Amniotic epithelial cell (primary cell): Measurements from ENCODE around the gene TSPAN12.

ENCODE experiments used
- DNase-seq: peaks from one replicate; pipeline ENCODE4 v3.0.0-alpha.2; 2010; ENCODE audit warnings: low read depth

Gene TSPAN12

DNA sequence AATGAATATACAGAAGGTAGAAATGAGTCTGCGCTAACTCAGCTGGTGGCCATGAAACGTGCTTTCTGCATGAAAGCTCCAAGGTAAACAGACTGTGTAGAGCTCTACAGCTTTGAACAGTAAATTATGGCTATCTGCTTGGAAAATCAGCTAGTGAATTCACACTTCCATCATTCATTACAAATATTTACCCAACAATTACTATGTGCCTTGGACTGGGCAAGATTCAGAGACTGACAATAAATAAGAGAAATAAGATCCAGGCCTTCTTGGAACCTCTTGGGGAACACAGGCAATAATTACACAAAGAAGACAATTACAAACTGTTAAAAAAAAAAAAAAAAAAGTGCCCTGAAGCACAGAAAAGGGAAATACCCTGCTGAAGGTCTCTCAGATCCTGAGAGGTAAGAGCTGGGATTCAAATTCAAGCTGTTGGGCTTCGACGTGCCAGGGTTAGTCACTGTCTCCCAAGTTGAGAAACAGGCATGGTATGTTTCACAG, 15.8 kb downstream of the TSPAN12 start:
- no peak for DNase-seq

DNA sequence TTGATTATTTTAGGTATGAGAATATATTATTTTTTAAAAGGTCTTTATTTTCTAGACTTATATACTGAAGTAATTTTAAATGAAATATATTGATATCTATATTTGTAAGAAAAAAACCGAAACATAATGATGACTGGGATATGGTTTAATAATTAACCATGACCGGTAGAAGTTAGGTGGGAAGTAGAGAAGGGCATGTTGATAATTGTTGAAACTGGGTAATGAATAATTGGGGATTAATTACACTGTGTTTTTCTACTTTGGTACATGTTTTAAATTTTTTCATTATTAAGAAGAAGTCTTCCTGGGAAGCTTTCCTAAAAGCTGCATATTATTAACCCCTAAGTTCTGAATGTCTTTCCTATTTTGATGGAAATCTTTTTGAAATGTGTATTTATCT, 16.3 kb downstream of the TSPAN12 start:
- no peak for DNase-seq

DNA sequence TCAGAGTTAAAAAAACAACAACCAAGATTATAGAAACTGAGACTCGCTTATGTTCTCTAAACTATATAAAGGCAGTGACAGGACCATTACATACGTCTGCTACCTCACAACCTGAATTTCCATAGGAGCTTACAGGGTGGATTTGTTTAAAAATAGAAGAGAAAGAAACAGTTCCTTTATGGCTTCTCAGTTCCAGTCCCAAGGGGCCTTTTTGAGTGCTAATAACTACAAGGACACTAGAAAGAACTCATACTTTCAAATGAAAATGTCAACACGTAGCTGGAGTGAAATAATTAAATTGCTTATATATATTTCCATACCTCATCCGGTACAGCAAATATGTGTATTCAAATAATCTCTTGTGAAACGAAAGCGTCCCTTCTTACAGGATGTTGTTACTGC, 19.7 kb downstream of the TSPAN12 start:
- no peak for DNase-seq

DNA sequence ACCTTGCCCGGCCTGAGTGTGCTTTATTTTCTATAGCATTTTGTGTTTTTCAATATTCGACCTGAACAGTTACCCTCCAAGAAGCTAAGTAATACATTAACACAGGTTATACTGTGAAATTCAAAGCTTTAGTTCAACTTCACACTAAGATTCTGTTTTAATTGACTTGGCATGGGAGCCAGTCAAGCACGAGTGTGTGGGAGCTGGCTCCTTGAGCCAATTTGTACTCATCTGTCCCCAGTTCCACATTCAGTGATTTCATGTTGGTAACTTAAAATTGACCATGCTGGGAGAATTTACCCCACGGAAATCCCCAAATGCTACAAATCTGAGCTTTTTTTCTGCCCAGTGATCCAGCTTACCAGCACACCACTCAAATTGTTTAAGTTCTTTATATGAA, 20.3 kb downstream of the TSPAN12 start:
- no peak for DNase-seq

DNA sequence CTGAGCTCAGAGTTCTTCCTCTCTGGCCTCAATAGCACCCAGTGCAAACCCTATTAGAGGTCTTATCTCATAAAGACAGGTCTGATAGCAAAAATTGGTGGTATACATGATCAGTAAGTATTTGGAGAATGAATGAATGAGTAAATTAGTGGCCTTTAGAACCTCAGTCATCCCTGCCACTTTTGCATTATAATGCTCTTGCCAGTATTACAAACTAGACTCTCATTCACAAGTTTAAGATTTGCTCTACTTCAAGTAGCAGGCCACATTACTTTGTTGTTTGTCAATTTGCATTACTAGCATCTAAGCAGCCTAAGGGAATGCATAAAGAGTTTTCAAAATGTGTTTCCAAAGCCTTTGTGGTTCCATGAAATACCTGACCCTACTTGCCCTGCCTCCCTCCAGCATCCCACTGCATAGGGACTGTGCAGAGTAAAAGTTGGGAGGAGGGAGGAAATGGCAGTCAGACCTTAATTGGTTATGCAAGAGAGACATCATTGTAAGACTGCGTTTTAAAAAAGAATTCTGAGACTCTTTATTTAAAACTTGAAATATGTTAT, 21.3 kb downstream of the TSPAN12 start:
- DNase-seq: no peak

DNA sequence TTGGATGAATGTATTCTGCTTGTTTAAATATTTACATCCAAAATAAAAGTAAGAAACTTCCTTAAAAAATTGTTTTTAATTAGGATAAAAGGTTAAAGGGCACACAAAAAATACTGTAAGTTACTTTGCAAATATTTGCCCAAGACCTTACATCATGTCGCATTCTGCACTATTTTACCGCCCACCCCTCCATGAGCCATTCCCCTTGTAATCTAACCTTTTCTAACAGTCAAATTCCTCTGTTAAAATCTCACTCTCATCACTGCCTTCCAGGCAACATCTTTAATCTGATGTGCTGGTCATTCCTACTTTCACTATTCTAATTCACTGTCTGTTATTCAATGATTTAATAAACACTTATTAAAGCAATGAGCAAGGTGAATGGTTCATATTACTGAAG, 23.2 kb downstream of the TSPAN12 start:
- no peak for DNase-seq

DNA sequence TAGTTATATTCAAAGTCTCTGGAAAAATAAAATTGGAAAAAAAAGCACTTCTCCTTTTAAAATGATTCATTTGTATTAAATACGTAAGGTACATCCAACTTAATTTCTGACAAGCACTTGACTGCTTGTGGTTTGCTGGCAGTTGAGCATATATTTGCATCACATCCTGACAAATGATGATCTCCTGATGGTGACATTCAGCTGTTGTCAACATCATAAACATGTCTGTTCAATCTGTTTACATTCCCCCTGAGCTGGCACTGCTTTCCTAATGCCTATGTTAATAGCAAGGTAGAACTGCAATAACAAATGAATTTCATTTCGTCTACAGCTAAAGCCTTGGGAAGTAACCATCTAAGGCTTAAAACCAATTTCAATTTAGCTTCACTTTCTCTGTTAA, 24.4 kb downstream of the TSPAN12 start:
- no peak for DNase-seq

DNA sequence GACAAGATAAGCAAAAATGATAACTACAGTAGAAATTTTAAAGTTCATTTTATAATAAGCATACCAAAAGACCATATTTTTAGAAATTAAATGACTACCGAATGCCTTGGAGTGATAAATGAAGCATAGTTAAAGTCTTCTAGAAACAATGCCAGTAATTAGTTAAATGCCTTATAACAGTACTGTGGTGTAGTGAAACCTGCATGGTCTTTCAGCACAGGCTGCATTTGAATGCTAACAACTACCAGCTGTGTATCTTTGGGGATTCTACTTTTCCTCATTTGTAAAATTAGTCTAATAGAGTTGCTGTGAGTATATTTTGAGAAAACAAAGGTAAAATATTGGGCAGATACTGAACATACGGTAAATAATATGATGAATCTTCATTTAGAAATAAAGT, 25.1 kb downstream of the TSPAN12 start:
- no peak for DNase-seq

DNA sequence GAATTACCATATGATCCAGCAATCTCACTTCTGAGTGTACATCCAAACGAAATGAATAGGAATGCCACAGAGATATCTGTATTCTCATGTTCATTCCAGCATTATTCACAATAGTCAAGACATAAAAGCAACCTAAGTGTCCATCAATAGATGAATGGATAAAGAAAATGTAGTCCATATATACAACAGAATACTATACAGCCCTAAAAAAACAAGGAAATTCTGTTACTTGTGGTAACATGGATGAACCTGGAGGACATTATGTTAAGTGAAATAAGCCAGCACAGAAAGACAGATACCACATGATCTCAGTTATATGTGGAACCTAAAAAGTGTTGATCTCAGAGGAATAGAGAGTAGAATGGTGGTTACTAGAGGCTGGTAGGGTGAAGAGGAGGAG, 26.7 kb downstream of the TSPAN12 start:
- DNase-seq: no peak

DNA sequence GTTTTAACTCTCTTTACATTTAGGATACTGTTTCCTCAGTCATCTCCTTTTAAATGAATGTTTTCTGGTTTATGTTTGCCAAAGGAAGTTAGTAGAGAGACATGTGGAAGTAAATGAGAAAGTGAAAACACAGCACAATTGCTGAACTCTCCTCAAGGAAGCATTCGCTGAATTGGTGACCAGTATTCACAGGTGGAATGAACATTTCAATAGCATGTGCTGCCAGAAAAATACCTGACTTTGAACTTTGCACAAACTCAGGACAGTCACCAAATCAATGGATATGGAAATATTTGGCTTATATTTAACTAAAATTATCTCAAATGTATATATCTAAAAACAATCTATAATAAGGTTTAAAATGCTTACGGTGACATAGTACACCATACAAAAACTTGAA, 28.5 kb downstream of the TSPAN12 start:
- no peak for DNase-seq

DNA sequence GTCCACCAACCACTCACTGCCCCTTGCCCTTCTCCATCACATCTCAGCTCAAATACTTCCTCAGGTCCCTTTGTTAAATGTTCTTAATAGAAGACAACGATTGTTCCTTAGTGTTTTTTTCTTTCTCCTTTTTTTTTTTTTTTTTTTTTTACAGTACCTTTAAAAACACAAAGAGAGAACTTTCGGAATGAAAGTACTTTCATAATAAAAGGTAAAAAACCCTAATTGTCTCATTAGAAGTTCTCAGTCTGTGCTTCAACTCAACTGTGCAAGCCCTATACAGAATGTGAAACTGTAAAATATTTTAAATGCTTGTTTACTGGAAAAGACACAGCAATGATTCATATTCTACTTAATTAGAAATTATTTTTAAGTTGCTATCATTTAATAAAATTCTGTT, 29.4 kb downstream of the TSPAN12 start:
- no peak for DNase-seq

DNA sequence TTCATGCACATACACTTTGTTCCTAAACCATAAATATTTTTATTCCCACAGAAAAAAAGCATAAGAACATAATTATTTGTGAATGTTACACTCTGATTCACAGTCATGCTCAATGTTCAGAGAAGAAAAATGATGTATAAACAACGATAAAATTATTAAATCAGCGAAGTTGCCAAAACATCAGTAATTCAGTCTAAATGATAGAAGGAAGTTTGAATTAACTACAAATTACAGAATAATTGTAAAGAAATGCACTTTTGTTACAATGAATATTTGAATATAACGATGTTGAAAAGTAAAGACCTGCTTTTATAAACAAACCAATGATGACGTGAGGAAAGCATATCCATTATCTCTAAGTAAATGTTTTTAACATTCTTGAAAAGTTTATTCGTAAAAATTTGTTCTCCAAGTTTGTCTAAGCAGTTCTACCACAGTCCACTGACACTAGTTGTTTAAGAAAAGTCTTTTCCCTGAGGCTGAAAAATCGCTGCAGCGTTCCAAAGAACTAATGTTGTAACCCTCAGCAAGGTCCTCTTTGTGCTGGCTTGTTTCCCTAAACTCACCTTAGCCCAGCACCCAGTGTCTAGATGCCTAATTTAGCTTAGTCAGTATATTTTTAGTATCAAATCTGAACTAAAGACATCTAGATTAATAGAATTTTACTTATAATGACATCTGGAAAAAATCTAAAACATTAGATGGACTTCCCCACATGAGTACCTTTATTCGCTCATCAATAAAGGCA, 30.4 kb downstream of the TSPAN12 start:
- DNase-seq: no peak

DNA sequence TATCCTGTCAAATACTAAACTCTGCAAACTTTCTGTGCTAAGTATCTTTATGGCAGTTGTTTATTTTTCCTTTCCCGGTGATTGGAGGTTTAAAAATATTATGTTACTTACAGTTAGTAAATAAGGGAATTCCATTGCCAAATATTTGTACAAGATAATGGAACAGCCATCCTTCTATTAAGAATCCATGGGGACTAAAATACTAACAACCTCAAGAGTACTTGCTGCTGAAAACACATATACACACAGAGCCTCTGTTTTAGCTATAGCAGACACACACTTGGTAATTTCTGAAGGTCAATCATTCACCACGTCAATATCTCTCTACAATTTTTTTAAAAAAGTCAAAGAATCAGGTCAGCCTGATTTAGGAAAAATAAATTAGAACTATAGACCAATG, 32.4 kb downstream of the TSPAN12 start:
- no peak for DNase-seq

DNA sequence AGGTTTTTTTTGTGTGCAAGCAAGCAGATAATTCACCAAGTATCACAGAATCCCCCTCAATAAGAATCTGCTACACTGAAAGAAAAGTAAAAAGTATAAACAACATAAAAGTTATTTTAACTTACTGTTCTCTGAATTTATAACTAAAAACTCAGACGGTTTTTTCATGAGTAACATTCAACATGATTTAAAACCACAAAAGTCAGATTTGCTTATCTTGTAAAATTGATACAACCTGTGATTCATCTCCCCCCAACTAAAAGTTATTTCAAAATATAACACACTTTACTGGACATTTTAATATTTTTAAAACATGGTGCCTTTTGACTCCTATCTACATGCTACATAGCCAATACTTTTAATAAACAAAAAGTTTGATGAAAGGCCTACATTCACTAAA, 32.8 kb downstream of the TSPAN12 start:
- DNase-seq: peak; percentile 33

DNA sequence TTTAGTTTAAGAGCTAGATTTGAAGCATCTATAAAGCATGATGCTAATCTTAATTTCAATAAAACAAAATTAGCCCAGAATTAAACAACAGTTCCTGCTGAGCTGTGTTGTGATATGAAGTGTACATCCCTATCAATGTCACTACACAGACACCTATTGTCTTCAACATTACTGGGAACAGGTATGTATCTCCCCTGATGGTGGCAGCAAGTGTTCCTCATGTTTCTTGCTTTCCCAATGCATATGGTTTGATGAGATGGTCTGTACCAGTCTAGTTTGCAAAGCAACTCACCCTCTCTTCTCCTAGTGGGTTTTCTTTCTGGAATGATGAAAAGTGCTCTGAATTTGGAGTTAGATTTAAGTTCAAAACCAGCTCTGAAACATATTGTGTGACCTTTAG, 38.1 kb downstream of the TSPAN12 start:
- DNase-seq: no peak

DNA sequence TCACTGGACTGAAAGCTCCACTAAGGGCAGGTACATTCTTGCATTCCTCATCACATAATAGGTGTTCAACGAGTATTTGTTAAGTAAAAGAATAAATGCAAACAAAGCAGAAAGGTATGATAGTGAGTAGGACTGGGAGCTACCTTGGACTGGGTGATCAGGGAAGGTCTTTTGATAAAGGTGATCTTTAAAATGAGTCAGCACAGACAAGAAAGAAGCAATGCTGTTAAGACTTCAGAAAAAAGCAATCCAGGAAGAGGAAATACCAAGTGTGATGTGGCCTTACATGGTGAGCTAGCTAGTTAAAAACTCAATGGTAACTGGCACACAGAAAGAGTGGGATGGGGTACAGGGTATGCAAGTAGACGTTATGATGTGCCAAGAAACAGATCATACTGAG, 40.1 kb downstream of the TSPAN12 start:
- no peak for DNase-seq

DNA sequence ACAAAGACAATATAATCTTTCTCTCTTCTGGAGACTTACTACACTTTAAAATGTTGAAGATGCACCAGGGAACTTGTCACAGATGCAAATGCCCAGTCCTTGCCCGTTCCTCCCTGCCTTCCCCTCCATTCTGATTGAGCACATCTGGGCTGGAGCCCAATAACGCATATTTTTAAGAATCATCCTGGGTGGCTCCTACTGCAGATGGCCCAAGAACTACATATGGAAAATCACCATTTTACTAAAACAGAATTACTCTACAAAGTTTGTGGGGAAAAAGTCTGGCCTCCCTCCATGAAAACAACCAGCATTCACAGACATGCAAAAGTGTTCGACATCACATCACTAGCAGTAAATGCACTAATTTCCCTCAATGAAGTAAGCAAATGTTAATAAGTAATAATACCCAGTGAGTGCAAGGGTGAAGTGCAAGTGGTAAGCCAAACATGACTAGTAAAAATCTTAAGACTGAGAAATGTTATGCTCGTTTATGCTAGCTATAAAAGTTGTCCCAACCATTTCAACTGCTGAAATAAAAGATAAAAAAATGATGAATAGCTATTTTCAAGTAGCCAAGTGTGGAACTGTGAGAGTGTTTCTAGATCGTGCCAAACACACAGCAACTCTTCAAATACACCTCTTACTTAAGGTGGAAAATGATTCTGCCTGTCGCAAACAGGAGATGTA, 43.5 kb downstream of the TSPAN12 start:
- no peak for DNase-seq

DNA sequence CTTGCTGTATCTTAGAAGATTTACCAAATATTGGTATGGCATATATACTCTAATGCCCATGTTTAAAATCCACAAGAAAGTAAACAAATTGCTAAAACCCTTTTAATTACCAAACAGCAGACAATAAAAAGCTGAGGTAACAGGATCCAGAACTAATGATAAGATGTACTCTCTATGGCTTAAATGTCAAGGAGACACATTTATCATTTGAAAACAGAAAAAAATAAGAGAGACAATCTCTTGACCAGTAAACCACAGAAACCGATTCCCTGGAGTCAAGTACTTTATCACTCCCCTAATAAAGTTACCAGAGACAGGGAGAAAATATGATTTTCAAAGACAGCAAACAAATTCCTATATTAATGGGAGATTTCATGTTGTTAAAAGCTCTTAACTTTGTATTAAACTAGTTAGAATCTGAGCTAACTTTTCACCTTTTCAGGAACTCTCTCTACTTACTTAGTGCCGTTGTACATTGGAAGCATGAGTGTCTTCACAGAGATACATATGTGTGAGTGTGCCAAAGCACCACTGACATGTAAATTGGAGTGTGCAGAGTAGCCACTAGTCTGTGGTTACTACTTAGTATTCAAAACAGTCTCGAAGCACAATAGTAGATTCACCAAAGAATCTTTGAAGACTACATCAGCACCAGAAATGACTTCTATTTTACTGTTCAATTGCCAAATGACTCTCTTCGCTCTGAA, 44.2 kb downstream of the TSPAN12 start:
- DNase-seq: peak; percentile 64

DNA sequence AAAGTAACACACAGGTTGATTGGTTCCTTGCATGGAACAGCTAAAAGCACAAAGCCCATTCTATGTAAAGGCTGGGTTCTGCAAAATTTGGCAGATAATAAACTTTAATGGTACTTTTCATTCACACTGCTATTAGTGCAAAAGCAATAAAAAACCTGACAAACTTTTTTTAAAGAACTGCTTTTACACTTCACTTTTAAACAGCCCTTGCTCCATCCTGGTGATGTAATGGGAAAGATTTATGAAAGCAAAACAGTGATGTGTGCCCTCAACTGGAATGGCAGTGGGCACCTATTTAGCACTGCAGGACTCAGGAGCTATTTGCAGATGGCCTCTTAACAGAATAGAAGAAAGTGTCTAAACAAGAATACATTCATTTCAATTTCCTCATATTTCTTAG, 44.9 kb downstream of the TSPAN12 start:
- no peak for DNase-seq

DNA sequence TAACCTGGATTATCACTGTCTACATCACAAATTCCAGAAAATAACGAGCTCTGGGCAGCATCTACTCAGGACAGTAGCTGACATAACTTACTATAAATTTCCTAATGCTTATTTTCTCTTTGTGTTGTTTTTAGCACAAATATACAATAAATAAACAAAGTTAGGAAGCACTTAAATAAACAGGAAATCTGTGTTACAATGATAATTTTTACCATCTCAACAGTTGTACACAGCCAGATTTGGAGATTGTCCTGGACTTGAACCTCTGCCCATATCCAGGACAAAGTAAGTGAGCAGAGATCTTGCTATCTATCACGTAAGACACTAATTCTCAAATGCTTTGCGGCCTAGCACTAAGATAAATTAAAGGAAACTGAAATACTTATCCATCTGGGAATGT, 48.7 kb downstream of the TSPAN12 start:
- no peak for DNase-seq

DNA sequence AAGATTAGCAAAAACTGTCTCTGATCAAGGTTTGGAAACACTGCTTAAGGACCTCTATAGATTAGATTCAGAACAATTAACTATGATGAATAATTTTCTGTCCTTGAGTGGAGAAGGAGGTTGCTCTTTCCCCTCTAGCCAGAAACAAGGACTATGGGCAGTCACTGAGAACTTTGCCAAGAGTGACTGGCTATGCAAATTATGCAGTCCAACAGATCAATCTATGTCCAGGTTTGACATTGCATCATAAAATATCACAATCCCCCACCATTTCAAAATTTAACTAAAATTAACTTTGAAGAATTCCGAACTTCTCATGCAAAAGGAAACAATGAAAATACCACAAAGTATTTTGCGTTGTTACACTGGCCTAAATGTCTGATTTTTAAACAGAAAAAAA, 50.6 kb downstream of the TSPAN12 start:
- no peak for DNase-seq

DNA sequence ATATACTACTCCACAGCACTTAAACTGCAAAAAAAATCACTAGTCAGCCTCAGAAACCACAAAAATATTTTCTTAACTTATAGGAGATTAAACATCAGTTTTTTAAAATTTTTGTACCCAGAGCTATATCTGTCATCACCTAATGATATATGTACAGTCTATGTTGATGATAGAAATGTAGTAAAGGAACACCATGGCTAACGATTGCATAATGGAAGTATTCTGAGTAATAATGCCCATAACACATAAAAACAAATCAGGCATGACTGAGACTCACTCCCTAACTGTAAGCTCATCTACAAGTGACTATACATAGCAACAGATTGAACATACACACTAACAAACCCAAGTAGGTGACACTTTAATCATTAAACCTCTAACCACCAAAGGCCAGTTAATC, 51.3 kb downstream of the TSPAN12 start:
- DNase-seq: peak; percentile 71
